HepG2 (cell line): ENCODE measurements around the gene UBE2C. TPM values are rescaled to one million over a fixed set of nuclear protein-coding genes. Genes with fewer than 3 reads are reported as not detected.

Source experiments
- DRAP1 ChIP-seq: IDR thresholded peaks from 2 replicates; pipeline ENCODE4 v1.6.1; 2016; ENCODE audit warnings: missing genetic modification reagents, missing compliant biosample characterization
- EZH2 ChIP-seq: conservative IDR thresholded peaks from 2 replicates; pipeline ENCODE4 v1.6.1; 2012; ENCODE audit warnings: mild to moderate bottlenecking, low read depth, low read length, moderate library complexity
- GATAD2A ChIP-seq: IDR thresholded peaks from 2 replicates; pipeline ENCODE4 v1.6.1; 2016
- HHEX ChIP-seq: IDR thresholded peaks from 2 replicates; pipeline ENCODE4 v1.6.1; 2016; ENCODE audit warnings: control low read depth
- HNF4G ChIP-seq, 2 experiments: sonication (generic) in 1 of 2; formaldehyde crosslinking in 1 of 2; IDR thresholded peaks; 2 replicates each; pipeline versions ENCODE4 v1.4.0 to v1.6.1; 2011 to 2020; ENCODE audit warnings: borderline replicate concordance in 2 of 2, low read depth in 2 of 2, mild to moderate bottlenecking in 2 of 2, low read length in 1 of 2, missing genetic modification reagents in 1 of 2, moderate library complexity in 1 of 2
- IRF2 ChIP-seq: IDR thresholded peaks from 2 replicates; pipeline ENCODE4 v1.6.1; 2018; ENCODE audit warnings: missing genetic modification reagents, missing compliant biosample characterization
- IRF9 ChIP-seq: sonication (generic); formaldehyde crosslinking; IDR thresholded peaks from 2 replicates; pipeline ENCODE4 v1.8.0; 2022; ENCODE audit warnings: missing genetic modification reagents, mild to moderate bottlenecking, borderline replicate concordance
- MTERF4 ChIP-seq: sonication (generic); formaldehyde crosslinking; IDR thresholded peaks from 2 replicates; pipeline ENCODE4 v1.8.0; 2023; ENCODE audit warnings: mild to moderate bottlenecking, missing genetic modification reagents
- NFAT5 ChIP-seq: sonication (generic); formaldehyde crosslinking; IDR thresholded peaks from 2 replicates; pipeline ENCODE4 v1.4.0; 2020; ENCODE audit warnings: missing genetic modification reagents
- NONO ChIP-seq, 2 experiments: fragments of 450-650 bp in 1 of 2; sonication (generic) in 1 of 2; formaldehyde crosslinking in 1 of 2; IDR thresholded peaks in 1 of 2; conservative IDR thresholded peaks in 1 of 2; 2 replicates each; pipeline versions ENCODE4 v1.6.1 to v1.8.0; 2017 to 2022; ENCODE audit warnings: mild to moderate bottlenecking in 1 of 2, missing genetic modification reagents in 1 of 2, moderate library complexity in 1 of 2
- RBAK ChIP-seq: sonication (generic); formaldehyde crosslinking; IDR thresholded peaks from 2 replicates; pipeline ENCODE4 v1.5.1; 2020; ENCODE audit warnings: mild to moderate bottlenecking, missing genetic modification reagents
- RXRA ChIP-seq: sonication (generic); formaldehyde crosslinking; IDR thresholded peaks from 2 replicates; pipeline ENCODE4 v1.5.1; 2020; ENCODE audit warnings: missing genetic modification reagents
- ZFP1 ChIP-seq: IDR thresholded peaks from 2 replicates; pipeline ENCODE4 v1.6.1; 2016
- ZNF503 ChIP-seq: sonication (generic); formaldehyde crosslinking; IDR thresholded peaks from 2 replicates; pipeline ENCODE4 v1.4.0; 2020; ENCODE audit warnings: missing genetic modification reagents
- ZNF709 ChIP-seq: sonication (generic); formaldehyde crosslinking; IDR thresholded peaks from 2 replicates; pipeline ENCODE4 v1.5.0; 2020; ENCODE audit warnings: mild to moderate bottlenecking, missing genetic modification reagents
- ZNF781 ChIP-seq: sonication (generic); formaldehyde crosslinking; IDR thresholded peaks from 2 replicates; pipeline ENCODE4 v1.5.1; 2020; ENCODE audit warnings: borderline replicate concordance, mild to moderate bottlenecking, missing genetic modification reagents; ENCODE audit errors: not compliant biosample characterization
- ZNF790 ChIP-seq: sonication (generic); formaldehyde crosslinking; IDR thresholded peaks from 2 replicates; pipeline ENCODE4 v1.8.0; 2022; ENCODE audit warnings: missing genetic modification reagents, mild to moderate bottlenecking, borderline replicate concordance
- ZNF891 ChIP-seq: sonication (generic); formaldehyde crosslinking; IDR thresholded peaks from 2 replicates; pipeline ENCODE4 v1.5.0; 2020; ENCODE audit warnings: mild to moderate bottlenecking, missing genetic modification reagents
- polyA plus RNA-seq, 8 experiments: library from polyadenylated mRNA; depleted of rRNA in 3 of 8; stranded (reverse) in 7 of 8; unstranded in 1 of 8; fragments of >200 nt; fragmentation: Illumina TruSeq in 4 of 8; extraction: Trizol in 4 of 8; gene quantifications; 2 replicates each; pipeline versions ENCODE4 v1.2.1 to v1.2.3, GENCODE V29; 2011 to 2016; ENCODE audit warnings: low read depth in 4 of 8, missing spikeins in 1 of 8, mixed read lengths in 1 of 8; ENCODE audit not compliant: insufficient read depth in 1 of 8
- total RNA-seq, 5 experiments: library from RNA; depleted of rRNA; stranded (reverse); fragments of >200 nt; fragmentation: Illumina TruSeq; extraction: Trizol; gene quantifications; 2 replicates each; pipeline ENCODE4 v1.2.3, GENCODE V29; 2016; ENCODE audit warnings: low read depth in 1 of 5

UBE2C gene
- total and polyA plus RNA-seq, 2 of the 13 experiments (the other 11 are each of a cell fraction or from before 2014, with no cell fraction given), result 100 to 123 TPM

GRCh38 chr20:45833883-45834796 is 21.7 kb downstream of the UBE2C start (continued):
- TF ChIP-seq EZH2 (no peak), RXRA (CRISPR knock-in tag) (peak; percentile 50; the same call in 1 of the 2 replicates), ZFP1 (CRISPR knock-in tag) (no peak; the same call in 1 of the 2 replicates), DRAP1 (CRISPR knock-in tag) (peak; percentile 45), NFAT5 (CRISPR knock-in tag) (no peak; the same call in 1 of the 2 replicates), RBAK (0 out of 2 replicates have a peak, but pooled peaks have one; percentile 6), HHEX (CRISPR knock-in tag) (no peak), ZNF891 (CRISPR knock-in tag) (peak; percentile 43), ZNF781 (CRISPR knock-in tag) (no peak), MTERF4 (CRISPR knock-in tag) (peak; percentile 22; the same call in 1 of the 2 replicates), ZNF709 (CRISPR knock-in tag) (0 out of 2 replicates have a peak, but pooled peaks have one; percentile 17), NONO (IDR thresholded peaks at IDR 0.05) (no peak), NONO (CRISPR knock-in tag; conservative IDR thresholded peaks at IDR 0.05) (peak; percentile 86), IRF9 (CRISPR knock-in tag) (peak; percentile 78; the same call in 1 of the 2 replicates), IRF2 (CRISPR knock-in tag) (no peak), HNF4G (IDR thresholded peaks at IDR 0.05; ENCODE audit: borderline replicate concordance, low read depth, low read length) (0 out of 2 replicates have a peak, but pooled peaks have one; percentile 4), HNF4G (CRISPR knock-in tag; IDR thresholded peaks at IDR 0.05; ENCODE audit: borderline replicate concordance, low read depth) (no peak), GATAD2A (no peak), ZNF503 (CRISPR knock-in tag) (peak; percentile 68; the same call in 1 of the 2 replicates), ZNF790 (CRISPR knock-in tag) (0 out of 2 replicates have a peak, but pooled peaks have one; percentile 71)
